Measurements from ENCODE around the gene STXBP6.

Gene STXBP6

GRCh38 chr14:24976602-24977001 is 73.3 kb downstream of the STXBP6 start:
- TF ChIP-seq CTCF (IDR thresholded peaks at IDR 0.05; ENCODE audit: poor library complexity, severe bottlenecking) = no peak
- Histone ChIP-seq H3K9me3 (ENCODE audit: severe bottlenecking) (no peaks in the 10 kb centered on the region), H3K4me1 (ENCODE audit: insufficient read depth, poor library complexity, severe bottlenecking) (no peaks in the 10 kb centered on the region), H3K36me3 (ENCODE audit: low read depth) (no peaks in the 10 kb centered on the region), H3K27me3 (ENCODE audit: insufficient read depth, poor library complexity, severe bottlenecking) (peaks cover 36% of the 10 kb centered on the region), H3K4me3 (ENCODE audit: severe bottlenecking) (no peak overlapping the region), H3K27ac (ENCODE audit: poor library complexity, severe bottlenecking) (no peak overlapping the region)
- ATAC-seq (ENCODE audit: low read depth) (no peak), DNase-seq (ENCODE audit: low spot score) (no peak)

- no peak for ATAC-seq (ENCODE audit: low read depth)
- no peaks in the 10 kb centered on the region for H3K9me3 ChIP-seq (ENCODE audit: severe bottlenecking)
- DNase-seq (ENCODE audit: low spot score) = no peak
- no peak for TF ChIP-seq CTCF (IDR thresholded peaks at IDR 0.05; ENCODE audit: poor library complexity, severe bottlenecking)
- H3K27ac ChIP-seq (ENCODE audit: poor library complexity, severe bottlenecking) = no peak overlapping the region
- no peak overlapping the region for H3K4me3 ChIP-seq (ENCODE audit: severe bottlenecking)
- H3K4me1 ChIP-seq (ENCODE audit: insufficient read depth, poor library complexity, severe bottlenecking) = no peaks in the 10 kb centered on the region
- H3K36me3 ChIP-seq (ENCODE audit: low read depth) = no peaks in the 10 kb centered on the region
- H3K27me3 ChIP-seq (ENCODE audit: insufficient read depth, poor library complexity, severe bottlenecking) = peaks cover 34% of the 10 kb centered on the region
Observed at GRCh38 chr14:24975393-24975792, 74.6 kb downstream of the STXBP6 start.

GRCh38 chr14:24974591-24975374 is 75.2 kb downstream of the STXBP6 start:
- no peak overlapping the region for H3K4me3 ChIP-seq (ENCODE audit: severe bottlenecking)
- no peak overlapping the region for H3K27ac ChIP-seq (ENCODE audit: poor library complexity, severe bottlenecking)
- TF ChIP-seq CTCF (IDR thresholded peaks at IDR 0.05; ENCODE audit: poor library complexity, severe bottlenecking) = no peak
- no peaks in the 10 kb centered on the region for H3K36me3 ChIP-seq (ENCODE audit: low read depth)
- ATAC-seq (ENCODE audit: low read depth) (no peak), DNase-seq (ENCODE audit: low spot score) (no peak)
- no peaks in the 10 kb centered on the region for H3K4me1 ChIP-seq (ENCODE audit: insufficient read depth, poor library complexity, severe bottlenecking)
- H3K9me3 ChIP-seq (ENCODE audit: severe bottlenecking) = no peaks in the 10 kb centered on the region
- peaks cover 30% of the 10 kb centered on the region for H3K27me3 ChIP-seq (ENCODE audit: insufficient read depth, poor library complexity, severe bottlenecking)

GRCh38 chr14:24972844-24973243 is 77.1 kb downstream of the STXBP6 start:
- H3K27ac ChIP-seq (ENCODE audit: poor library complexity, severe bottlenecking) = no peak overlapping the region
- no peak for ATAC-seq (ENCODE audit: low read depth)
- no peak overlapping the region for H3K4me3 ChIP-seq (ENCODE audit: severe bottlenecking)
- no peaks in the 10 kb centered on the region for H3K4me1 ChIP-seq (ENCODE audit: insufficient read depth, poor library complexity, severe bottlenecking)
- H3K36me3 ChIP-seq (ENCODE audit: low read depth) = no peaks in the 10 kb centered on the region
- H3K27me3 ChIP-seq (ENCODE audit: insufficient read depth, poor library complexity, severe bottlenecking) = peaks cover 34% of the 10 kb centered on the region
- DNase-seq (ENCODE audit: low spot score) = no peak
- TF ChIP-seq CTCF (IDR thresholded peaks at IDR 0.05; ENCODE audit: poor library complexity, severe bottlenecking) = no peak
- H3K9me3 ChIP-seq (ENCODE audit: severe bottlenecking) = no peaks in the 10 kb centered on the region

GRCh38 chr14:24971255-24971654 is 78.7 kb downstream of the STXBP6 start:
- H3K27me3 ChIP-seq (ENCODE audit: insufficient read depth, poor library complexity, severe bottlenecking) = peaks cover 31% of the 10 kb centered on the region
- no peaks in the 10 kb centered on the region for H3K36me3 ChIP-seq (ENCODE audit: low read depth)
- no peak overlapping the region for H3K27ac ChIP-seq (ENCODE audit: poor library complexity, severe bottlenecking)
- no peak for DNase-seq (ENCODE audit: low spot score)
- no peak overlapping the region for H3K4me3 ChIP-seq (ENCODE audit: severe bottlenecking)
- no peak for TF ChIP-seq CTCF (IDR thresholded peaks at IDR 0.05; ENCODE audit: poor library complexity, severe bottlenecking)
- H3K4me1 ChIP-seq (ENCODE audit: insufficient read depth, poor library complexity, severe bottlenecking) = no peaks in the 10 kb centered on the region
- ATAC-seq (ENCODE audit: low read depth) = no peak
- no peaks in the 10 kb centered on the region for H3K9me3 ChIP-seq (ENCODE audit: severe bottlenecking)
